Caco-2 (cell line): Measurements from ENCODE around the gene TTN. TPM values are rescaled to one million over a fixed set of nuclear protein-coding genes. Genes with fewer than 3 reads are reported as not detected.

ENCODE experiments used
- BruUV-seq: library from RNA; stranded (reverse); fragments of 400-500 nt; replicated peaks from 2 replicates; lab custom pipeline; 2021; lab: Mats Ljungman, UMichigan
- CTCF ChIA-PET: fragments of 300-600 bp; sonication (Branson Sonifier 250); formaldehyde crosslinking; loops from one replicate; lab custom pipeline; 2022; ENCODE audit warnings: antibody characterized with exemption; lab: Charles Lee
- POLR2A ChIA-PET: fragments of 300-600 bp; sonication (Branson Sonifier 250); formaldehyde crosslinking; loops from one replicate; lab custom pipeline; 2022; ENCODE audit warnings: antibody characterized with exemption; lab: Charles Lee
- DNase-seq, 2 experiments: peaks; one replicate each; pipeline versions ENCODE4 v3.0.0 to v3.0.0-alpha.2; 2020 to 2022
- H3K27me3 ChIP-seq: replicated peaks from 2 replicates; pipeline ENCODE4 v1.6.0; 2011; ENCODE audit warnings: low read length; ENCODE audit not compliant: control insufficient read depth, insufficient read depth
- H3K36me3 ChIP-seq: 2 replicates; pipeline ENCODE4 v1.5.1; 2011; ENCODE audit warnings: low read length; ENCODE audit not compliant: control insufficient read depth, insufficient read depth
- H3K4me1 ChIP-seq: fragments of 250-450 bp; sonication (Bioruptor Pico); 2 replicates; pipeline ENCODE4 v1.5.1; 2020; ENCODE audit warnings: mild to moderate bottlenecking
- H3K4me3 ChIP-seq: 2 replicates; pipeline ENCODE4 v1.5.1; 2011; ENCODE audit warnings: low read depth, mild to moderate bottlenecking, control low read depth, low read length
- H3K9me3 ChIP-seq: fragments of 250-450 bp; sonication (Bioruptor Pico); 2 replicates; pipeline ENCODE4 v1.5.1; 2020; ENCODE audit warnings: mild to moderate bottlenecking, moderate library complexity
- H3K27ac Mint-ChIP-seq: one replicate; pipeline ENCODE4 v1.8.0; 2022; ENCODE audit warnings: mixed read lengths; ENCODE audit not compliant: unreplicated experiment
- H3K27me3 Mint-ChIP-seq: one replicate; pipeline ENCODE4 v1.8.0; 2022; ENCODE audit warnings: mixed read lengths; ENCODE audit not compliant: insufficient read depth, unreplicated experiment
- H3K36me3 Mint-ChIP-seq: one replicate; pipeline ENCODE4 v1.8.0; 2022; ENCODE audit warnings: mild to moderate bottlenecking, mixed read lengths; ENCODE audit not compliant: insufficient read depth, unreplicated experiment
- H3K4me1 Mint-ChIP-seq: one replicate; pipeline ENCODE4 v1.8.0; 2022; ENCODE audit warnings: low read depth, mixed read lengths; ENCODE audit not compliant: unreplicated experiment
- H3K4me3 Mint-ChIP-seq: one replicate; pipeline ENCODE4 v1.8.0; 2022; ENCODE audit warnings: mild to moderate bottlenecking, moderate library complexity, mixed read lengths; ENCODE audit not compliant: unreplicated experiment
- H3K9me3 Mint-ChIP-seq: one replicate; pipeline ENCODE4 v1.8.0; 2022; ENCODE audit warnings: mixed read lengths; ENCODE audit not compliant: unreplicated experiment
- intact Hi-C: fragments of 100-400 bp; cut with micrococcal nuclease; formaldehyde crosslinking; loops from one replicate; pipeline ENCODE4 v1.10.0; 2022; ENCODE audit not compliant: unreplicated experiment
- total RNA-seq: library from RNA; stranded (reverse); gene quantifications from 2 replicates; pipeline ENCODE4 v1.2.3, GENCODE V29; 2022
- TF ChIP-seq, protein P1 (sequence below), 2 experiments: fragments of 200-600 bp in 1 of 2; IDR thresholded peaks; 1 replicate in 1 of 2; 2 replicates in 1 of 2; pipeline versions ENCODE4 v1.5.1 to v1.8.0; 2011 to 2022; ENCODE audit warnings: antibody characterized with exemption in 1 of 2, control low read depth in 1 of 2, inconsistent platforms in 1 of 2, low read depth in 1 of 2, low read length in 1 of 2, mild to moderate bottlenecking in 1 of 2, moderate library complexity in 1 of 2; ENCODE audit not compliant: insufficient read depth in 1 of 2, severe bottlenecking in 1 of 2, unreplicated experiment in 1 of 2

TTN gene
- total RNA-seq, 1 experiment from 2014 or later: 9.3 TPM

DNA sequence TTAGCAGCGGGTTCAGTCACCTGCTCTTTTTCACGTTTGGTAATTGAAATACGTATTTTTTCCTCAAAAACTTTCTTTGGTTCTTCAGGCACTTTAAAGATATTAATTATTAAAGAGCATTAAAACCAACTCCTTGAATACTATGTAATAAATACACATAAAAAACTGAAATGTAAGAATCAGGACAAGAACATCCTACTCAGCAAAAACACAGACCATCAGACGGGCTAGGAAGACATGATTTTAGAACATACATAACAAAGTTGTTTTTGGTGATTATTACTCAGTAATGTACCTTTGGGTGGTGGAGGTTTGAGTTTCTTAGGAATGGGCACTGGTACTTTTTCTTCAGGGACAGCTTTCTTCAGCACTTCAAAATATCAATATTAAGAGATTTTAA is 126.1 kb downstream of the TTN start:
- Histone ChIP-seq H3K36me3 (no peaks in the 10 kb centered on the region), H3K27me3 (no peaks in the 10 kb centered on the region), H3K4me1 (no peaks in the 10 kb centered on the region), H3K9me3 (no peaks in the 10 kb centered on the region), H3K4me3 (no peak overlapping the region)
- no peak for DNase-seq
- TF ChIP-seq, protein P1, sequence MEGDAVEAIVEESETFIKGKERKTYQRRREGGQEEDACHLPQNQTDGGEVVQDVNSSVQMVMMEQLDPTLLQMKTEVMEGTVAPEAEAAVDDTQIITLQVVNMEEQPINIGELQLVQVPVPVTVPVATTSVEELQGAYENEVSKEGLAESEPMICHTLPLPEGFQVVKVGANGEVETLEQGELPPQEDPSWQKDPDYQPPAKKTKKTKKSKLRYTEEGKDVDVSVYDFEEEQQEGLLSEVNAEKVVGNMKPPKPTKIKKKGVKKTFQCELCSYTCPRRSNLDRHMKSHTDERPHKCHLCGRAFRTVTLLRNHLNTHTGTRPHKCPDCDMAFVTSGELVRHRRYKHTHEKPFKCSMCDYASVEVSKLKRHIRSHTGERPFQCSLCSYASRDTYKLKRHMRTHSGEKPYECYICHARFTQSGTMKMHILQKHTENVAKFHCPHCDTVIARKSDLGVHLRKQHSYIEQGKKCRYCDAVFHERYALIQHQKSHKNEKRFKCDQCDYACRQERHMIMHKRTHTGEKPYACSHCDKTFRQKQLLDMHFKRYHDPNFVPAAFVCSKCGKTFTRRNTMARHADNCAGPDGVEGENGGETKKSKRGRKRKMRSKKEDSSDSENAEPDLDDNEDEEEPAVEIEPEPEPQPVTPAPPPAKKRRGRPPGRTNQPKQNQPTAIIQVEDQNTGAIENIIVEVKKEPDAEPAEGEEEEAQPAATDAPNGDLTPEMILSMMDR (IDR thresholded peaks at IDR 0.05; ENCODE audit: insufficient read depth in 1 of 2, low read depth in 1 of 2, low read length in 1 of 2, severe bottlenecking in 1 of 2, unreplicated experiment in 1 of 2): no peak
- H3K4me1 Mint-ChIP-seq: no peaks in the 10 kb centered on the region
- no peak overlapping the region for H3K27ac Mint-ChIP-seq
- ChIA-PET POLR2A (no interaction called here), CTCF (no interaction called here)
- no peaks in the 10 kb centered on the region for H3K27me3 Mint-ChIP-seq
- no peaks in the 10 kb centered on the region for H3K9me3 Mint-ChIP-seq
- H3K36me3 Mint-ChIP-seq: no peaks in the 10 kb centered on the region
- no peak overlapping the region for H3K4me3 Mint-ChIP-seq
- intact Hi-C loops: no loop called here
- no TSS peak for BruUV-seq

DNA sequence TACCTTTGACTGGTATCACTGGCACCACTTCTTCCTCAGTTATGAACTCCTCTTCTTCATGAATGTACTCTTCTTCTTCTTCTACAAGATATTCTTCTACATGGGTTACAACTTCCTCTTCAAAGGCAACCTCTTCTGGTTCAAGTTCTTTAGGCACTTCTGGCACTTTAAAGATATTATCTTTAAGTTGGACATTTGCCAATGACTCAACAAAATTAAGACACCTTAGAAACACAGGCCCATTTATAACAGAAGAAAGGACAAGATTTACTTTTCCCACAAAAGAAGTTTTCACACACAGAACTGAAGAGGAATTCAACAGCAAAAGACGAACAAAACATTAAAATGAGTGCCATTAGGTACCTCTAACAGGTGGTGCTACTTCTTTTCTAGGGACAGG is 127.3 kb downstream of the TTN start:
- TF ChIP-seq, protein P1 (IDR thresholded peaks at IDR 0.05; ENCODE audit: insufficient read depth in 1 of 2, low read depth in 1 of 2, low read length in 1 of 2, severe bottlenecking in 1 of 2, unreplicated experiment in 1 of 2): no peak
- Histone ChIP-seq H3K4me1 (no peaks in the 10 kb centered on the region), H3K9me3 (no peaks in the 10 kb centered on the region), H3K4me3 (no peak overlapping the region), H3K36me3 (no peaks in the 10 kb centered on the region), H3K27me3 (no peaks in the 10 kb centered on the region)
- no peak for DNase-seq
- ChIA-PET POLR2A (no interaction called here), CTCF (no interaction called here)
- no peaks in the 10 kb centered on the region for H3K4me1 Mint-ChIP-seq
- intact Hi-C loops: no loop called here
- H3K4me3 Mint-ChIP-seq: no peak overlapping the region
- H3K27me3 Mint-ChIP-seq: no peaks in the 10 kb centered on the region
- no peaks in the 10 kb centered on the region for H3K36me3 Mint-ChIP-seq
- no TSS peak for BruUV-seq
- no peaks in the 10 kb centered on the region for H3K9me3 Mint-ChIP-seq
- H3K27ac Mint-ChIP-seq: no peak overlapping the region

DNA sequence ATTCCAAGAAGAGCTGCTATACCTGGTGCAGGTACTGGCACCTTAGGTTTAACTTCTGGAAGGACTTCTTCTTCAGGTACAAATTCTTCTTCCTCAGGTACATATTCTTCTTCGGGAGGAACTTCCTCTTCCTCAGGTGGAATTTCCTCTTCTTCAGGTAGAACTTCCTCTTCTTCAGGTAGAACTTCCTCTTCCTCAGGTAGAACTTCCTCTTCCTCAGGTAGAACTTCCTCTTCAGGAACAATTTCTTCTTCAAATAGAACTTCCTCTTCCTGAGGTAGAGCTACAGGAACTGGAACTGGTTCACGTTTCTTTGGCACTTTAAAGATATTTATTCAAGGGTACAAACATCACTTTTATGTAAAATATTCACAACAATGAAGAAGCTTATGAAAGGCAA is 129.6 kb downstream of the TTN start:
- no peaks in the 10 kb centered on the region for H3K9me3 Mint-ChIP-seq
- H3K27ac Mint-ChIP-seq: no peak overlapping the region
- H3K27me3 Mint-ChIP-seq: no peaks in the 10 kb centered on the region
- POLR2A ChIA-PET: no interaction called here
- TF ChIP-seq, protein P1 (IDR thresholded peaks at IDR 0.05; ENCODE audit: insufficient read depth in 1 of 2, low read depth in 1 of 2, low read length in 1 of 2, severe bottlenecking in 1 of 2, unreplicated experiment in 1 of 2): no peak
- no peaks in the 10 kb centered on the region for H3K36me3 ChIP-seq
- no peaks in the 10 kb centered on the region for H3K27me3 ChIP-seq
- H3K4me1 Mint-ChIP-seq: no peaks in the 10 kb centered on the region
- BruUV-seq: no TSS peak
- H3K36me3 Mint-ChIP-seq: no peaks in the 10 kb centered on the region
- no peak overlapping the region for H3K4me3 ChIP-seq
- intact Hi-C loops: no loop called here
- CTCF ChIA-PET: no interaction called here
- H3K9me3 ChIP-seq: no peaks in the 10 kb centered on the region
- no peaks in the 10 kb centered on the region for H3K4me1 ChIP-seq
- H3K4me3 Mint-ChIP-seq: no peak overlapping the region
- no peak for DNase-seq
